OCI-LY3 (cell line): Measurements from ENCODE around the gene HHATL.

ENCODE experiments used
- CTCF ChIP-seq: fragments of 200-600, 300-600 bp; sonication (generic); IDR thresholded peaks from 2 replicates; pipeline ENCODE4 v1.5.1; 2014; ENCODE audit warnings: antibody characterized with exemption, low read length, low read depth
- EZH2phosphoT487 ChIP-seq: fragments of 200-600 bp; shearing (Covaris generic); IDR thresholded peaks from 2 replicates; pipeline ENCODE4 v1.6.1; 2018; ENCODE audit warnings: antibody characterized with exemption, mixed run types, low read depth

- TF ChIP-seq CTCF (no peak), EZH2phosphoT487 (no peak)
These were observed 39.6 kb downstream of the HHATL start for GRCh38 chr3:42662813-42663535.
